Sigmoid colon (tissue), 7 donors: Measurements from ENCODE around the gene KCNA2. TPM values are rescaled to one million over a fixed set of nuclear protein-coding genes. Genes with fewer than 3 reads are reported as not detected.

ENCODE experiments used
- DNase-seq: peaks from one replicate; pipeline ENCODE4 v3.0.0-alpha.2; 2019
- H3K27ac ChIP-seq, 4 donors: fragments of 200-600 bp; sonication (generic); one replicate each; pipeline ENCODE4 v1.5.1; 2016 to 2019; ENCODE audit warnings: mild to moderate bottlenecking in 1 of 4
- H3K27me3 ChIP-seq, 3 donors: fragments of 200-600 bp; sonication (generic); one replicate each; pipeline ENCODE4 v1.5.1; 2019; ENCODE audit warnings: mild to moderate bottlenecking in 1 of 3
- H3K36me3 ChIP-seq, 4 donors: fragments of 200-600 bp; sonication (generic); one replicate each; pipeline ENCODE4 v1.5.1; 2016 to 2019
- H3K4me1 ChIP-seq, 4 donors: fragments of 200-600 bp; sonication (generic); one replicate each; pipeline ENCODE4 v1.5.1; 2017 to 2019
- H3K4me3 ChIP-seq, 4 donors: fragments of 200-600 bp; sonication (generic); one replicate each; pipeline ENCODE4 v1.5.1; 2017 to 2019; ENCODE audit warnings: mild to moderate bottlenecking in 2 of 4, moderate library complexity in 1 of 4
- H3K9me3 ChIP-seq, 4 donors: fragments of 200-600 bp in 3 of 4; sonication (generic) in 3 of 4; one replicate each; pipeline versions ENCODE4 v1.5.1 to v1.6.1; 2013 to 2019
- CTCF ChIP-seq, 4 experiments: fragments of 450-650 bp in 3 of 4; fragments of 200-600 bp in 1 of 4; IDR thresholded peaks; one replicate each; pipeline ENCODE4 v1.5.1; 2016 to 2019; ENCODE audit warnings: antibody characterized with exemption in 4 of 4, mild to moderate bottlenecking in 3 of 4, moderate library complexity in 2 of 4
- EP300 ChIP-seq, 4 donors: sonication (generic); formaldehyde crosslinking; IDR thresholded peaks; one replicate each; pipeline ENCODE4 v1.6.1; 2017; ENCODE audit warnings: antibody characterized with exemption in 4 of 4
- POLR2A ChIP-seq, 2 donors: fragments of 450-650 bp; IDR thresholded peaks; one replicate each; pipeline ENCODE4 v1.6.1; 2016; ENCODE audit warnings: antibody characterized with exemption in 2 of 2, mild to moderate bottlenecking in 2 of 2, moderate library complexity in 2 of 2
- POLR2AphosphoS5 ChIP-seq, 4 donors: sonication (generic); formaldehyde crosslinking; IDR thresholded peaks; one replicate each; pipeline ENCODE4 v1.6.1; 2017; ENCODE audit warnings: antibody characterized with exemption in 4 of 4
- WGBS, 2 donors: extraction: QIAGEN DNeasy Blood & Tissue Kit; methylation state at CpG; one replicate each; pipeline ENCODE4 v1.1.7; 2013; 5-methylcytosine and 5-hydroxymethylcytosine counted together
- intact Hi-C: fragments of 100-400 bp; cut with DNase I; formaldehyde crosslinking; loops from one replicate; pipeline ENCODE4 v1.15.1; 2023
- polyA plus RNA-seq, 3 donors: library from polyadenylated mRNA; stranded (reverse); fragments of 200-250 nt; gene quantifications; one replicate each; pipeline ENCODE4 v1.2.3, GENCODE V29; 2013
- total RNA-seq, 4 donors: library from RNA; depleted of rRNA; stranded (reverse); fragments of >200 nt; gene quantifications; one replicate each; pipeline ENCODE4 v1.1.0, GENCODE V29; 2016
- donor health status: healthy with polysubstance abuse.
- donor health status: Bipolar disorder and iron deficiency.
- donor health status: healthy.

The KCNA2 gene
- total and polyA plus RNA-seq, 7 donors, result under 0.01 to 5.8 (median 1.2) TPM; not detected in 1

- intact Hi-C loops, result no loop called here
- TF ChIP-seq EP300 (IDR thresholded peaks at IDR 0.05) (no peak), POLR2A (IDR thresholded peaks at IDR 0.05) (no peak), CTCF (IDR thresholded peaks at IDR 0.05) (no peak), POLR2AphosphoS5 (IDR thresholded peaks at IDR 0.05) (no peak)
- 50 to 84% methylated on average over 3 of the region's 3 CpGs for WGBS, 2 donors
- H3K27me3 ChIP-seq, result peaks cover 0 to 6% (median 0%) of the 10 kb centered on the region in 3 donors
- H3K36me3 ChIP-seq, result no peaks in the 10 kb centered on the region
- no peak overlapping the region for H3K4me3 ChIP-seq
- H3K9me3 ChIP-seq, result no peaks in the 10 kb centered on the region
- H3K4me1 ChIP-seq, result no peaks in the 10 kb centered on the region
- H3K27ac ChIP-seq, result no peak overlapping the region
- no peak for DNase-seq
Observed at GRCh38 chr1:110588991-110589390, 17.2 kb downstream of the KCNA2 start.

DNA sequence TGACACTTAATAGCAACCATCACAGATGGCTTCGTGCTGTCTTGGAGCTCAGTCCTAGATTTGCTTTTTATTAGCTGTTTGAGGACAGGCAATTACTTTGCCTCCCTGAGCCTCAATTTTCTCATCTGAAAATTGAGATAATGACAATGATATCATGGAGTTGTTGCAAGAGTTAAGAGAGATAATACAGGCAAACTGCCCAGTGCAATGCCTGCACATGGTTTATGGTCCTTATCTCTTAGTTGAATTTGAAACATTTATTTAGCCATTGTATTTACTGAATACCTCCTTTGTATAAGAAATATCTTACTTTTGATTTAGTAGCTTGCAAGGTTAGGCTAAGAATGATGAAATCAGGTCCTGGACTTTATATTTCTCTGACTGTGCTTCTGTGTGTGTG lies 17.7 kb downstream of the KCNA2 start:
- Histone ChIP-seq H3K4me3 (no peak overlapping the region), H3K36me3 (no peaks in the 10 kb centered on the region), H3K27ac (no peak overlapping the region), H3K27me3 (peaks cover 0 to 6% (median 0%) of the 10 kb centered on the region in 3 donors), H3K9me3 (no peaks in the 10 kb centered on the region), H3K4me1 (no peaks in the 10 kb centered on the region)
- WGBS, 2 donors, result 20 to 65% methylated on average over 1 of the region's 1 CpG
- TF ChIP-seq EP300 (IDR thresholded peaks at IDR 0.05), result no peak
- TF ChIP-seq POLR2A (IDR thresholded peaks at IDR 0.05), result no peak
- TF ChIP-seq POLR2AphosphoS5 (IDR thresholded peaks at IDR 0.05), result no peak
- no peak for TF ChIP-seq CTCF (IDR thresholded peaks at IDR 0.05)
- intact Hi-C loops, result no loop called here
- DNase-seq, result no peak

- Histone ChIP-seq H3K4me1 (no peaks in the 10 kb centered on the region), H3K9me3 (no peaks in the 10 kb centered on the region), H3K27ac (no peak overlapping the region), H3K27me3 (peaks cover 0 to 6% (median 0%) of the 10 kb centered on the region in 3 donors), H3K36me3 (no peaks in the 10 kb centered on the region), H3K4me3 (no peak overlapping the region)
- WGBS, 2 donors, result 82 to 91% methylated on average over 4 of the region's 4 CpGs
- intact Hi-C loops, result no loop called here
- no peak for DNase-seq
- TF ChIP-seq POLR2A (IDR thresholded peaks at IDR 0.05) (no peak), POLR2AphosphoS5 (IDR thresholded peaks at IDR 0.05) (no peak), CTCF (IDR thresholded peaks at IDR 0.05) (no peak), EP300 (IDR thresholded peaks at IDR 0.05) (no peak)
Observed at GRCh38 chr1:110587906-110588305, 18.3 kb downstream of the KCNA2 start.

DNA sequence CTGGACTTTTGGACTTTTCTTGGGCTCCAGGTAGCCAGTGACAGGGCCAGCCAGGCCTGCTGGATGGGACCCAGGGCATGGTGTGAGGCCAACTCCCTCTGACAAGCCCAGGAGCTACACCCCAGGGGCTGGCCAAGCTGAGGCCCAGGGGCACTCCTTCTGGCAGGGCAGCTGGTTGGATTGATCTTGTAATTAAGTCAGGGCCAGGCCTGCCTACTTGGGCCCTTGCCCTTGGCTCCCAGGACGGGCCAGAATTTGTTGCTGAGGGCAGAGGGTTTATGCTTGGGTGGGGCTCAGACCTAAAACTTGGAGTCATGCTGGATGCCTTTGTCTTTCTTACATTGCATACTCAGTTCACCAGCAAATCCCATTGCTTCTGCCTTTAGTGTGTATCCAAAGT lies 20.7 kb downstream of the KCNA2 start:
- no peaks in the 10 kb centered on the region for H3K36me3 ChIP-seq
- WGBS, 2 donors, result 23 to 69% methylated on average over 1 of the region's 1 CpG
- DNase-seq, result no peak
- intact Hi-C loops, result no loop called here
- H3K4me3 ChIP-seq, result no peak overlapping the region
- H3K4me1 ChIP-seq, result peaks cover 0 to 7% (median 3%) of the 10 kb centered on the region in 4 donors
- TF ChIP-seq CTCF (IDR thresholded peaks at IDR 0.05) (no peak), POLR2AphosphoS5 (IDR thresholded peaks at IDR 0.05) (no peak)
- H3K27ac ChIP-seq, result no peak overlapping the region
- no peaks in the 10 kb centered on the region for H3K9me3 ChIP-seq
- peaks cover 0 to 6% (median 0%) of the 10 kb centered on the region in 3 donors for H3K27me3 ChIP-seq

DNA sequence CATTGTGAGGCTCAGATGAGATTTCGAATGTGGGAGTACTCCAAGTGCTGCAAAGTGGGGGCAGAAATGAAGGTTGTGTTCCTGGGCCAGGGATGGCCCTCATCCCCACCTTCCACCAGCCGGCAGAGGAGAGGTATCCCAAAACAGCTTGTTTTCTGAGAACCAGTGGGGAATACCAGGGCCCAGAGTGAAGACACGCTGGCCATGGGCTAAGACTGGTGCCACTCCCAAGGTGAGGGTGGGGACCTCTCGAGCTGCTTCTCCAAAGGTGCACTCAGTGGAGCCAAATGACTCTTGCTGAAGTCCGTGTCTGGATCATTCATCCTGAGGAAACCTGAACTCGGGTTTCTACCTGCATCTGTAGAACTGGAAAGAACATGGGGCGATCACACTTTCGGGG lies 22.1 kb downstream of the KCNA2 start:
- Histone ChIP-seq H3K4me3 (no peak overlapping the region), H3K9me3 (no peaks in the 10 kb centered on the region), H3K27me3 (peaks cover 0 to 6% (median 0%) of the 10 kb centered on the region in 3 donors), H3K4me1 (peaks cover 0 to 7% (median 3%) of the 10 kb centered on the region in 4 donors), H3K36me3 (no peaks in the 10 kb centered on the region), H3K27ac (no peak overlapping the region)
- 91 to 93% methylated on average over 8 of the region's 8 CpGs for WGBS, 2 donors
- intact Hi-C loops, result no loop called here
- no peak for TF ChIP-seq POLR2AphosphoS5 (IDR thresholded peaks at IDR 0.05)
- TF ChIP-seq CTCF (IDR thresholded peaks at IDR 0.05), result no peak
- TF ChIP-seq EP300 (IDR thresholded peaks at IDR 0.05), result no peak
- DNase-seq, result no peak
